Heart right ventricle (tissue), 16 donors: ENCODE measurements around the gene HYCC2. TPM values are rescaled to one million over a fixed set of nuclear protein-coding genes. Genes with fewer than 3 reads are reported as not detected.

Experiments
- ATAC-seq, 8 donors: fragments of 200-7000 bp; cut with Tn5 transposase; one replicate each; pipeline ENCODE4 v1.9.1; 2020; ENCODE audit warnings: mild to moderate bottlenecking in 8 of 8, moderate library complexity in 8 of 8, moderate number of reproducible peaks in 1 of 8
- DNase-seq, 2 donors: peaks; one replicate each; pipeline ENCODE4 v3.0.0-alpha.2; 2020
- H3K27ac ChIP-seq, 10 donors: fragments of 200-600 bp; sonication (generic) in 2 of 10; one replicate each; pipeline versions ENCODE4 v1.5.0 to v1.8.0; 2020 to 2022; ENCODE audit warnings: mild to moderate bottlenecking in 3 of 10
- H3K27me3 ChIP-seq, 7 donors: fragments of 200-600 bp; one replicate each; pipeline ENCODE4 v1.8.0; 2021 to 2022; ENCODE audit warnings: mild to moderate bottlenecking in 2 of 7
- H3K36me3 ChIP-seq, 9 donors: fragments of 200-600 bp; sonication (generic) in 1 of 9; one replicate each; pipeline versions ENCODE4 v1.5.0 to v1.8.0; 2020 to 2022; ENCODE audit warnings: mild to moderate bottlenecking in 2 of 9
- H3K4me1 ChIP-seq, 9 donors: fragments of 200-600 bp; sonication (generic) in 1 of 9; one replicate each; pipeline versions ENCODE4 v1.5.0 to v1.8.0; 2020 to 2022; ENCODE audit warnings: mild to moderate bottlenecking in 4 of 9
- H3K4me3 ChIP-seq, 10 donors: fragments of 200-600 bp; sonication (generic) in 2 of 10; one replicate each; pipeline versions ENCODE4 v1.5.0 to v1.8.0; 2020 to 2022; ENCODE audit warnings: mild to moderate bottlenecking in 7 of 10, moderate library complexity in 2 of 10
- H3K9me3 ChIP-seq, 11 donors: fragments of 200-600 bp in 10 of 11; sonication (generic) in 2 of 11; one replicate each; pipeline versions ENCODE4 v1.5.0 to v1.8.0; 2013 to 2022; ENCODE audit warnings: mild to moderate bottlenecking in 2 of 11, control low read depth in 1 of 11, moderate library complexity in 1 of 11
- CTCF ChIP-seq, 9 donors: fragments of 200-600 bp; sonication (generic) in 2 of 9; IDR thresholded peaks; one replicate each; pipeline versions ENCODE4 v1.5.0 to v1.8.0; 2021 to 2022; ENCODE audit warnings: antibody characterized with exemption in 9 of 9, mild to moderate bottlenecking in 5 of 9, moderate library complexity in 1 of 9
- WGBS, 2 donors: extraction: QIAGEN DNeasy Blood & Tissue Kit; methylation state at CpG; one replicate each; pipeline ENCODE4 v1.1.7; 2013; ENCODE audit warnings: inconsistent platforms in 1 of 2; 5-methylcytosine and 5-hydroxymethylcytosine counted together
- intact Hi-C, 10 donors: fragments of 100-400 bp; cut with DNase I; formaldehyde crosslinking; loops; one replicate each; pipeline versions ENCODE4 v1.11.1 to v1.14.2; 2022
- polyA plus RNA-seq, 2 donors: library from polyadenylated mRNA; stranded (reverse); fragments of 200-250 nt; gene quantifications; one replicate each; pipeline ENCODE4 v1.2.3, GENCODE V29; 2013
- total RNA-seq, 10 donors: library from RNA; stranded (reverse); fragmentation: NEBNext Ultra II Directional in 3 of 10; extraction: Animal tissue kit (Norgen Biotek cat#: 25700) in 3 of 10; gene quantifications; one replicate each; pipeline versions ENCODE4 v1.2.1 to v1.2.4, GENCODE V29; 2021 to 2023
- donor health status: Arrhythmogenic right ventricular cardiomyopathy.
- donor health status: ischemic (EF 13 %, LVEDD 7.1; RV severe dilation, severe dysfunction).
- donor health status: healthy with polysubstance abuse.
- donor health status: DM: no; HTN: yes; CAD: no.
- donor health status: DM: no; HTN: no; CAD: no.
- donor health status: ischemic (EF 25% LVEDD 6.9; RV normal size, moderate dysfunction).
- donor health status: ischemic (EF 25% LVEDD 5.7; RV mildly dilated, moderate dysfunction).
- donor health status: healthy.
- donor health status: DM: yes; HTN: yes; CAD: no.
- donor health status: Ischemic cardiomyopathy.
- donor health status: ischemic (EF 35%, LVEDD 5.7; RV mildly dilated, moderate dysfunction).
- donor health status: nonischemic (EF 11% LVEDD 7.7; RV severe dilation, severe dysfunction).
- donor health status: DM: yes; HTN: yes; CAD: no.
- donor health status: PGD.
- donor health status: ischemic (EF 29% LVEDD 5.4; RV normal size, mild dysfunction).
- donor health status: nonischemic (EF 23%, LVEDD 6.1; RV moderate dilation, normal function).

The HYCC2 gene
- total and polyA plus RNA-seq, 12 donors, result 1.4 to 15.3 (median 12.5) TPM

GRCh38 chr2:201059961-201060755 lies 11.3 kb downstream of the HYCC2 start:
- intact Hi-C loops, result loop anchor here in 1 of 10 donors (10.0 kb wide), 1 partner anchor 145 kb away; no protein-coding TSS in a partner anchor
- 91 to 92% methylated on average over 10 of the region's 10 CpGs for WGBS, 2 donors
- DNase-seq, result no peak

DNA sequence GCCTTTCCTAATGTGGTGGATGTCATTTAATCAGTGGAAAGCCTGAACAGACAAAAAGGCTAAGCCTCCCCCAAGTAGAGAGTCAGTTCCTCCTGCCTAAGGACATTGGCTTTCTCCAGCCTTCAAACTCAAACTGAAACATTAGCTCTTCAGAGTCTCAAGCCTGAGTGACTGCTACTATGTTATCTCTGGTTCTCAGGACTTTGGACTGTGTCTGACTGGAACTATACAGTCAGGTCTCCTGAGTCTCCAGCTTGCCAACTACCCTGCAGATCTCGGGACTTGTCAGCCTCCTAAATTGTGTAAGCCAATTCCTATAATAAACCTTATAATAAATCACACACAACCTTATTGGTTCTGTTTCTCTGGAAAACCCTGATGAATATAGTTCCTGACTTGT lies 12.6 kb downstream of the HYCC2 start:
- Histone ChIP-seq H3K27ac (no peak overlapping the region), H3K4me1 (peaks cover 0 to 34% (median 28%) of the 10 kb centered on the region in 9 donors), H3K36me3 (peaks cover 0 to 40% (median 0%) of the 10 kb centered on the region in 9 donors), H3K9me3 (no peaks in the 10 kb centered on the region), H3K4me3 (no peak overlapping the region), H3K27me3 (no peaks in the 10 kb centered on the region)
- 47 to 53% methylated on average over 1 of the region's 1 CpG for WGBS, 2 donors
- TF ChIP-seq CTCF (IDR thresholded peaks at IDR 0.05), result no peak
- peak in 1 of 8 donors; percentile 63 for ATAC-seq
- intact Hi-C loops, result no loop called here
- DNase-seq, result no peak

More at GRCh38 chr2:201059961-201060755, 11.3 kb downstream of the HYCC2 start:
- ATAC-seq, result no peak
- no peak overlapping the region for H3K4me3 ChIP-seq
- no peak overlapping the region for H3K27ac ChIP-seq
- H3K4me1 ChIP-seq, result peaks cover 0 to 39% (median 29%) of the 10 kb centered on the region in 9 donors
- peaks cover 0 to 36% (median 0%) of the 10 kb centered on the region in 9 donors for H3K36me3 ChIP-seq
- no peaks in the 10 kb centered on the region for H3K9me3 ChIP-seq
- H3K27me3 ChIP-seq, result no peaks in the 10 kb centered on the region
- TF ChIP-seq CTCF (IDR thresholded peaks at IDR 0.05), result no peak

DNA sequence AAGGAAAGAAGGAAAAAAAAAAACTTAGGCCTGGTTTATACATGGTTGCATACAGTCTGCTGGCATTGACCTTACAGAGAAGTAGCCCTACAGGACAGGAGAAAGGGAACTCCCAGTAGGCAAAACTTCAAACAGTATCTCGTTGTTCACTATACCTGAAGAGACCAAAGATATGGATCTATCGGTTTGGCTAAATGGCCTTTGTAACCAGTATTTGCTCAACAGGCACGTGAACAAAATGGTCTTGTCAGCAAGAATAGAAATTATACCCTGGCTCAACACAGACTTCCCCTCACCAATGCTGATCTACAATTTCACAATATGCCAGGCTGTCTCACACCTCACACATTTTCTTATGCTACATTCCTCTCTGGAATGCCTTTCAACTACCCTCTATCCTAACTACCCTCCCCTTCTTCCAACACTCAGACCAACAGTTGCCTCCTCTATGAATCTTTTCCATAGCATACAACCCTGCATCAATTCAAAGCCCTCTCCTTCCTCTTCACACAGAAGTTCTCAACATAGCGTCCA lies 13.7 kb downstream of the HYCC2 start:
- H3K4me3 ChIP-seq, result no peak overlapping the region
- peak overlapping the region in 4 of 10 donors; percentile 16 to 57 (median 44) for H3K27ac ChIP-seq
- ATAC-seq, result peak in 1 of 8 donors; percentile 24

More for the DNA sequence above, 13.7 kb downstream of the HYCC2 start:
- Histone ChIP-seq H3K9me3 (no peaks in the 10 kb centered on the region), H3K4me1 (peaks cover 0 to 35% (median 28%) of the 10 kb centered on the region in 9 donors), H3K27me3 (no peaks in the 10 kb centered on the region), H3K36me3 (peaks cover 0 to 42% (median 0%) of the 10 kb centered on the region in 9 donors)
- TF ChIP-seq CTCF (IDR thresholded peaks at IDR 0.05), result no peak
- WGBS, 2 donors, result 73 to 74% methylated on average over 4 of the region's 4 CpGs
- intact Hi-C loops, result no loop called here
- no peak for DNase-seq
